ENCODE measurements around the gene TMEM253. TPM values are rescaled to one million over a fixed set of nuclear protein-coding genes. Genes with fewer than 3 reads are reported as not detected.

Gene TMEM253
- total RNA-seq, 1 donor from 2014 or later, result not detected

DNA sequence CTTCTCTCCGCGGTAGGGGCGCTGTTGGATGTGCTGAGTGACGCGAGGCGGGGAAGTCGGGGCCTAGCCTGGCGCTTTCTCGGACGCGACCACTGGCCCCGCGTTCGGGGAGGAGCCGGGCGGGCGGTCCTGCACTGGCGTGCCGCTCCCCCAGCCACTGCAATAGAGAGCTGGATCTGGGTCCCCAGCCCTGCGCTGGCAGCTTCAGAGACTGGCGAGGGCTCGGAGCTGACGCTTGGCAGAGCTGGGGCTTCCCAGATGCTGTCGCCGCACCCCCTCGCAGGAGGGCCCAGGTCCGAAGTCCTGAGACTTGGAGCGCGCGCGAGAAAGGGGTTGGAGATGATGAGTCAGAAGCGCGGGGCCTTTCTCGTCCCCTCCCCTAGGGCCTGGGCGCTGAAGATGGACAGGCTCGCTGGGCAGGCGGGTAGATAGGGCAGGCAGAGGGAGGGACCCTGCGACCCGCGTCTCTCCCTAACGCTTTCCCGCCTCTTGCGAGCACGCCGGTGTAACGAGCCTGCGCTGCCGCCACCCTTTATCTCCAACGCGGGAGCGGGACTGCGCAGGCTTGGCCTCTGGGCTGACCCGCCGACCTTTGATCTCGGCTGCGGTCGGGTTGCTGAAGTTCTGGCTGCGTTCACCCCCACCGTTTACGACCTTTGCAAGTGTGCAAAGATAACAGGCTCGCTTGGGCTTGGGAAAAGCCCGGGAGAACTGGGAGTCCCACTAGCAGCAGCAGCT is 3.0 kb downstream of the TMEM253 start:
- DNase-seq (ENCODE audit: low read depth in 2 of 2), result peak; percentile 95 to 97

DNA sequence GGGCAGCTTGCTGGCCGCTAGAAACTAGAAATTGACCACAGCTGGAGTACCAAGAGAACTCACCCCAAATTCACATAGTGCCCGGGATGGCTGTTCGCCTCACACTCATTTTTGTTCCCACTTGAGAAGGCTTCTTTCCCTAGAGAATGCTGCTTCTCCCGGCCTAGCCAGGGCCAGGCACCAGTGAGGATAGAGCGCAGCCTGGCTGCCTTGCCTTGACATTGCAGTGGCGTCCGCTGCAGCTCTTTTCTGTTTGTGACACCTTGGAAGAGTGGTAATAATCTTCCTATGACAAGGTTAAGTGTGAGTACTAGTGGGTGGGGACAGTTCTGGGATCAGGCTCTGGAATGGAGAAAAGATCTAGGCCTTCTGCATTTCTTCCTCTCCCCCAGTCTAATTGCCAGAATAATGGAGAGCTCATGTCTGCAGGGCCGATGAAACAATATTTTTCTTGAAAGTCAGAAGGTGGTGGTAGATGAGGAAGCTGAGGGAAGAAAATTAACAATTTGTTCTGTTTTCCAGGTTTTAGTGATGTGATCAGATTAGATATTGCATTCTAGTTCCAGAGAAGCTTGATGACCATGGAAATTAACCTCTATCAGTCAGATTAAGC is 3.7 kb downstream of the TMEM253 start:
- peak; percentile 82 to 83 for DNase-seq (ENCODE audit: low read depth in 2 of 2)

DNA sequence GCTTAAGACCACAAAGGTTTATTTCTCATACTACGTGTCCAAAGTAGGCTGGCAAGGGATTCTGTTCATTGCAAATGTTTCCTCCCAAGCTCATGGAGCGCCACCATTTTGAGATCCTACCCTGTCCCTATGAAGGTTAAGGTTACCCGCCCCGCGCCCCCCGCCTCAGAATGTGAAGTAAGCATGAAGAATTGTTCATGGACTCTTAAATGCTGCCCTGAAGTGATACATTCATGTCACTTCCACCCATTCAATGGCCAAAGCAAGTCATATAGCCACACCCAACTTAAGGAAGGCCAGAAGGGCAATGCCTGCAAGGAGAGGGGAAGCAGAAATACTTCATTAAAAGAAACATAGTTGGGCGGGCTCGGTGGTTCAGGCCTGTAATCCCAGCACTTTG is 4.2 kb downstream of the TMEM253 start:
- no peak for DNase-seq (ENCODE audit: low read depth in 2 of 2)

DNA sequence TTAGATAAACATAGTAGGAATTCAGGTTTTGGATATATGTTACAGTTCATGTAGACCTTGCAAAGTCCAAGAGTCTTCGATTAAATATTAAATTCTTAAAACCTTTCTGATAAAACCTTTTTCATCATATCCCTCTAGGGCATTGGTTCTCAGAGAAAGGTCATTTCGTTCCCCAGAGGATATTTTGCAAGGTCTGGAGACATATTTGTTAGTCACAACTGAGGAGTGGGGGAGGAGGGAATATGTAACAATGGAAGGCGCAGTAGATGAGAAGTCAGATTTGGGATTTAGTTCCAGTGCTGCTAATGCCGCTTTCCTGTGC is 5.3 kb downstream of the TMEM253 start:
- DNase-seq (ENCODE audit: low read depth in 2 of 2), result no peak

DNA sequence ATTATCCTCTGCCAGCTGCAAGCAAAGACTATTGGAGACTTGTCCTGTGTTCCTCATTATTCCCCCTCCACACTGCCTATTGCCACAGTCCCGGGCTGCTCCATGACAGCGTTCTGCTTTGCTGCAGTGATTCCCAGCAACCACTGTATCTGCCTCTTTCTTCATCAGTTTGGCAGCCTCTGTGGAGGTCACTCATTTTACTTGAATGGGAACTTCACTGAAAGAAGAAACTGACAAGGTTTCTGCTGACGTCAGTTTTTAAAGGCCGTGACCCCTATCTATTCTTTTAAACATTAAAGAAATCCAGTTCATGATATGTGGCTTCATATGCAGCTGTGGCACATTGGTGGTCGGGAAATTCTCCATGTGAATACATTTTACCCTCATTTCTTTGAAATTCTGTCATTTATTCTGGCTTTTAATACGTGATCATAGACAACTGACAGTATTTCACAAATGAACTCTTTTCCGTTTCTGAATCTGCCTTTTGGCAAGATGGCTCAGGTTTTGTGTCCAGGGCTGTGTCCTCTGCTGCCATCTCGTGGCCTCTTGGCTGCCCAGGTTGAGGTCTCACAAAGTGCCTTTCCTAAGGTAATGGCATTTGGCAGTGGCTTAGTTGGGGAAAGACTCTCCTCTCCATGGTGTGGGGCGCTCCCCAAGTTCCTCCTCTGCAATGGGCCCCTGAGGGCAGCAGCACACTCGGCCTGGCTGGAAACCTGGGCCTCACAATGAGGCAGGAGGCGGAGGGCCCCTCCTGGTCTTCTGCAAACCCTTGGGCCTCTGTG is 5.8 kb downstream of the TMEM253 start:
- peak; percentile 77 to 87 for DNase-seq (ENCODE audit: low read depth in 2 of 2)

DNA sequence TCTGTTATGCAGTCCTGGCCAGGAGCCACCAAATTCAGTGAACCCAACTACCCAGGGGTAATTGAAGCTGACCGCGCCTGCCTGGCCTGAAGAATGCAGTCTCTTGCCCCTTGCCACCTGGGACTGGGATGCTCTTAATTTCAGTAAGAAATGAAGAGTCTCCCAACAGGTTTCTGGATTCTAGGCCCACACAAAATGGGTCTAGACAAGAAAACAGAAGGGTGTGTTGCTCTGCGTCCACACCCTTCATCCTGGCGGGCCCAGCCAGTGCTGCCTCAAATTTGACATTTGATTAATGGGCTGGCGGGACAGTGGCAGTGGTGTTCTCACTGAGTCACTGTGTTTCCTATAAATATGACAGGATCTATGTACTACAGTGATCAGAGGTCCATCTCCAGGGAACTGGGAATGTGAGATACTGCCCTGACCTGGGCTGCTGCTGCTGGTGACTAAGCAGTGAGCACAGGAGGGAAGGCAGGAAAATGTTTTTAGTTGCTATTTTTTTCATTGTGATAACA is 6.5 kb downstream of the TMEM253 start:
- peak; percentile 28 to 51 for DNase-seq (ENCODE audit: low read depth in 2 of 2)

DNA sequence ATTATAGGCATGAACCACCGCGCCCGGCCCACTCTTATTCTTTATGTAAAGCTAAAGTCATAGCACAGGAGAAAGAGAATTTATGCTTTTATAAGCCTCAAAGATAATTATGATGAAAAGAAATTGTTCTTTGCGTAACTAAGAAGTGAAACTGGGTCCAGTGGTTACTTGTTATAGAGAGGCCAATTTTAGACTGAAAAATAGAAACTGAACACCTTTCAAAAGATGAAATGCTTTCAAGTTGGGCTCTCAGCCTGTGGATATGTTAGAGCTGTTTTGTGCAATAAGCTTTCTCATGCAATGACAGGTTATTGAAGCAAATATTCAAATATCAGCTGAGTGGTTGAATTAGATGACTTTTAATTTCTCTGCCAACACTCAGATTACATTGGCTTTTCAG is 7.9 kb downstream of the TMEM253 start:
- no peak for DNase-seq (ENCODE audit: low read depth in 2 of 2)

DNA sequence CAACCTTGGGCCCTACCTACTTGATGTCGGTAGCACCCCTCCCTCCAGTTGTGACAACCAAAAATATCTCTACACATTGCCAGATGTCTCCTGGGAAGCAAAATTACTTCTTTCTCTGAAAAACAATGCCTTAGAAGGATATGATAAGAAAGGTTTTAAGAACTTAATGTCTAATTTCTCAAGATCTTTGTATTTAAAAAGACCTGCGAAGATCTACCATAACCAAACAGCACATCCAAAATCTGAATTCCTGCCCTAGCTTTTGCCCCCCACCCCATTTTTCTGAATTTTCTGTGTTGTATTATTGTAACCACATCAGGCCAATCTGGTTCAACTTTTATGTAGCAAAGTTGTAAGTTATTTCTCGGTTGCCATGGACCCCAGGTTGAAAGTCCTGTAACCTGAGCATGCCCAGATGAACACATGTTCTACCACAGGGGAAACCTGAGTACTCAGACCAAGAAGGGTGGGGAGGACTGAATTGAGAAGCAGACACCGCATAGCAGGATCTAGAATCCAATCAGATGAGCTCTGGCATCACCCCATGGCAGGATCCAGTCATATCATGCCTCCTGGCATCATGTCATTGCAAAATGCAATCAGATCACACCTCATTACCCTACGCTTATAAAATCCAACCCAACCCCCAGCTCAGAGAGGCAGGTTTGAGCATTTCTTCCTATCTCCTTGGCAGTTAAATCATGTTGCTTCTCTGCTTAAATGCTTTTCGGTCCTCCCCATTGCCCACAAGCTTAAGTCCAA is 8.7 kb downstream of the TMEM253 start:
- DNase-seq (ENCODE audit: low read depth in 2 of 2), result no peak

DNA sequence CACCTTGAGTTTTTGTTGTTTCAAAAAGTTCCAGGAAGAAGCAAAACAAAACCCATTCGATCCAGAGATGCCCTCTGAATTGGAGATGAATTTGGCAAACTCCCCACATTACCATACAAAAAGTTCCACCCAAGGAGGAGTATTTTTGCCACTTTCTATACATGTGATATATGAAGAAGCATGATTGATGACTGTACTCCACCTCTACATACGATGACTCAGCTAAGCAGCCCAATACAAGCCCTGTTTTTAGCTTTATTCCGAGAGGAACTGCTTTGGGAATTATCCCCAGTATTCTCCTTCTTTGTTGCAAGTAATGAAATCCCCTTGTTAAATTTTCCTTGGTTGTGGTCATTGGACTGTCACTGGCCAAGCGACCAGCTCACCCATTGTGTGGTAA is 11.4 kb downstream of the TMEM253 start:
- DNase-seq (ENCODE audit: low read depth in 2 of 2), result no peak

DNA sequence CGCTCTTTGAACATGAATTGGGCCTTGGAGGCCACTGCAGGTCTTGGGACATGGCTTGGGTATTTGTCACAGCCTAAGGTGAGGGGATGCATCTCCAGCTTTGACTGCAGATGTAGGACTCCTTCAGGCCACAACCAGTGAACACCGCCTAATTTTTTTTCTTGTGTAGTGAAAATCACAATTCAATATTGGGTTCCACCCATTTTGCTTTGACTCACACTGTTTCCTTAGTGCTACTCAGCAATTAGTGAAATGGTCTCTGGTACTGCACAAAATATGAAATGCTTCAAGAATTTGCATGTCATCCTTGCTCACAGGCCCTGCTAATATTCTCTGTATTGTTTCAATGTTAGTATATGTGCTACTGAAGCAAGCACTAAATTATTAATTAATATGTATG is 12.5 kb downstream of the TMEM253 start:
- no peak for DNase-seq (ENCODE audit: low read depth in 2 of 2)

DNA sequence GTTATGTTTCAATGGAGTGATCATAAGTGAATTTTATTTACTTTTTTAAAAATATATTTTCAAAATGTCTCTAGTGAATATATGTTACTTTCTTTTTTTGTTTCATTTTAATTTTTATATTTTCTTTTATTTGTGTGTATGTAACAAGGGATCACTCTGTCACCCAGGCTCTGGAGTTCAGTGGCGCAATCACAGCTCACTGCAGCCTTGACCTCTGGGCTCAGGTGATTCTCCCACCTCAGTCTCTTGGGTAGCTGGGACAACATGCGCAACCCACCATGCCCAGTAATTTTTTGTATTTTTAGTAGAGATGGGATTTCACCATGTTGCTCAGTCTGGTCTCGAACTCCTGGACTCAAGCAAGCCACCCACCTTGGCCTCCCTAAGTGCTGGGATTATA is 18.1 kb downstream of the TMEM253 start:
- no peak for DNase-seq (ENCODE audit: low read depth in 2 of 2)

DNA sequence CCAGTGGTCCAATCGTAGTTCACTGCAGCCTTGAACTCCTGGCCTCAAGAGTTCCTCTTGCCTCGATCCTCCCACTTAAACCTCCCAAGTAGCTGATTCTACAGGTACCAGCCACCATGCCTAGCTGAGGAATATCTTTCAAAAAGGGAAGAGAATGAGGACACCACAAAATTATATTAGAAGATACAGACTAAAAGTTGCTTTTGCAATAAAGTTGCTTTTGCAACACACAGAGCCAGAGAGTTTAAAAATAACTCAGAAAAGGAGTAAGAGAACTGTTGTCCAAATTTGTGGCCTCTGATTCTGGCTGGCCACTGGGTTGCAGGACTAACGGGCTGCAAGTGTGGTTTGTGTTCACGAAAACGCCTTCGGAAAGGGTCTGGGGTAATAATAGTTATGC is 19.8 kb downstream of the TMEM253 start:
- DNase-seq (ENCODE audit: low read depth in 2 of 2), result no peak

DNA sequence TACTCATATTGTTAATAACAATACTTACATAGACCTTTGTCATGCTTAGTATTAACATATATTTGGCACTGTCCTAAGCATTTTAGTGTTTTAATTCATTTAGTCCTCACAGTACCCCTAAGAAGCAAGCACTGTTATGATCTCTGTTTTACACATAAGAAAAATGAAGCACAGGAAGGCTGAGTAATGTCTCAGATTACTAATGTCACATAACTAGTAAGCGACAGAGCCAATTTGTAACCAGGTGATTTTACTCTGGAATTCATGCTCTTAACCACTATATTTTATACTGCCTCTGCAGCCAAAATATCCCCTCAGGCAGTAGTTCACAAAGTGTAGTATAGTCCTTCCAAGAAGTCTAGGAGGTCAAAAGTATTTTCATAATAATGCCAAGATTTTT is 20.3 kb downstream of the TMEM253 start:
- no peak for DNase-seq (ENCODE audit: low read depth in 2 of 2)

DNA sequence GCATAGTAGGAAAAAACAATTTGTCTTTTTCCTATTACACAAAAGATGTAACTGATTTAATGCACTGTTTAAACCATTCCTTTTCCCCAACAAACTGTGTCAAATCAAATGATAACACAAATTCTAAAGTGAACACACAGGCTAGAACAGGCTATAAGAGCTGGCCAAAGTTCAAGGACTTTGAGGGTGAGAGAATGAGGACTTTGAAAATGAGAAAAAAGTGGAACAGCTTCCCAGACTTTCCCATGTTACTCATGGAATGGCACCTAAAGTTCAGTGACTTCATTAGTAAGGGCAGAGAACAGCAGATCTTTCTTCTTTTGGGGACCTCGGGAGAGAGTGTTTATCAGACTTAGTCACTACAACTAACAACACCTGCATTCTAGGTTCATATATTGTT is 22.6 kb downstream of the TMEM253 start:
- no peak for DNase-seq (ENCODE audit: low read depth in 2 of 2)

DNA sequence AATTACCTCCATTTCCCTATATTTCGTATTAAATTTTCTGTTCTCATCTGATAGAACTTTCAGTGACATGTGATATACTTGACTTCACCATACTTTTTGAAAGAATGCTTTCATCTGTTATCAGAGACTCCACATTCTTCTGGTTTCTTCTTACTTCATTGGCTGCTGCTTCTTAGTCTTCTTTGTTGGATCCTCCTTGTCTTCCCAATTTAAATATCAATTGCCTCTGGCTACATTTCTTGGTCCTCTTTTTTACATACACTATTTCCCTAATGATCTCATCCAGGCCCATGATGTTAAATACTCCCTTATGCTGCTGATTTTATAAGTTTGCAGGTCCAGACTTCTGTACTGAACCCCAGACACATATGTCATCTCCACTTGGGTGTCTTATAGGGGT is 33.0 kb downstream of the TMEM253 start:
- DNase-seq (ENCODE audit: low read depth in 2 of 2), result no peak

DNA sequence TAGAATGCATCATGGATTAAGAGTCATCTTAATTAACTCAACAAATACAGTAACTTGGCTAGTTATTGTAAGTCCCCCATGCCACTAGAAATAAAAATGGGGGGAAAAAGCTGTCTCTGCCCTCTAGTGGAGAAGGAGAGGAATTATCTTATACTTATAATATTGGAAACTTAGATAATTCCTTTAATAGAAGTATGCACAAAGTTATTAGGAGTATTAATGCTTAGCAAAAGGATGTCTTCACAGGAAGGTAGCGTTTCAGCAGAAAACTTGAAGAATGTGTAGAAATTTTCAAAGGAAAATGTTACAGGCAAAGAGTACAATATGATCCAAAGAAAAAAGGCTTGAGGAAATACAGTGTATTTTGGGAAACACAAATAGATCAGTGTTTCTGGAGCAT is 35.2 kb downstream of the TMEM253 start:
- peak; percentile 3 to 14 for DNase-seq (ENCODE audit: low read depth in 2 of 2)

DNA sequence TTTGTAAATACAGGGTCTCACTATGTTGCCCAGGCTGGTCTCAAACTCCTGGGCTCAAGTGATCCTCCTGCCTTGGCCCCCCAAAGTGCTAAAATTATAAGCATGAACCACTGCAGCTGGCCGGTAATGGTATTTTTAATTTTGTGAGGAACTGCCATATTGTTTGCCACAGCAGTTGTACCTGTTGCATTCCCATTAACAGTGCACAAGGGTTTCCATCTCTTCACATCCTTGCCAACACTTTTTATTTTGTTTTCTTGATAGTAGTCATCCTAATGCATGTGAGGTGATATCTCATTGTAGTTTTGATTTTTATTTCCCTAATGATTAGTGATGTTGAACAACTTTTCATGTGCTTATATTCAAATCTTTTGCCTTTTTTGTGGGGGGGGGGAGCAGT is 41.5 kb downstream of the TMEM253 start:
- no peak for DNase-seq (ENCODE audit: low read depth in 2 of 2)

DNA sequence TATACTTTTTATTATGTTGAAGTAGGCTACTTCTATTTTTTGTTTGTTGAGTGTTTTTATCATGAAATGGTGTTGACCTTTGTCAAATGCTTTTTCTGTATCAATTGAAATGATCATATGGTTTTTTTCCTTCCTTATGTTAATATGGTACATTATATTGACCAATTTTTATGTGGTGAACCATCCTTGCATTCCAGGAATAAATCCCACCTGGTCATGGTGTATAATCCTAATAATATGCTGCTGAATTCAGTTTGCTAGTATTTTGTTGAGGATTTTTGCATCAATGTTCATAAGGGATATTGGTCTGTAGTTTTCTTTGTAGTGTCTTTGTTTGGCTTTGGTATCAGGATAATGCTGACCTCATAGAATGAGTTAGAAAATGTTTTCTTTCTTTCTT is 44.6 kb downstream of the TMEM253 start:
- DNase-seq (ENCODE audit: low read depth in 2 of 2), result no peak

DNA sequence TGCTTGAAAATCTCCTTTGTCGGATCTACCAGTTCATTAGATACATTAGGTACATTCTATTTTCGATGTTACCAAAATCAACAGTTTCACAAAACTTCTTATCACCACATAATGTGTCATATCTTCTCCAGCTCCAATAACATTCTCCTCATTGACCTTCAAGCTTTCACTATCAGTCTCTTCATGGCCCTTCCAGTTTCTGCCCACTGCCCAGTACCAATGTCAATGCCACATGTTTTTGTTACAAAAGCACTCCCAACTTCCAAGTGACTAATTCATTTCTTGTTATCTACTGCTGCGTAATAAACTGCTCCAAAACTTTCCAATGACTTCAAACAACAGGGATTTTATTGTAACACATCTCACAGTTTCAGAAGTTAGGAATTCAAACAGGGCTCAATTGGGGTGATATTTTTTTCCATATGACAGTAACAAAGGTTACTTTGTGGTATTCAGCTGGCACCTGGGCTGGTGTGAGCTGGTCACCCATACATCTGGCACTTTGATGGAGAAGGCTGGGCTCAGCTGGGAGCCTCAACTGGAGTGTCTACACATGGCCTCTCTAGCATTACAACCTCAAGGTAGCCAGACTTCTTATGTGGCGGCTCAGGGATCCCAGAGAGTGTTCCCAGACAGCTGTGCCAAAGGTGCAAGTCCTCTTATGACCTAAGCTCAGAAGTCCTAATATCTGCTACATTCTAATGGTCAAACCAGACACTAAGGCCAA is 48.9 kb downstream of the TMEM253 start:
- no peak for DNase-seq (ENCODE audit: low read depth in 2 of 2)
